HEK293T (cell line): ENCODE measurements around the gene ARR3.
"Not testable (repeated sequence)": the region's sequence is repeated elsewhere in the genome, so short reads cannot be mapped to it uniquely, and the experiment has no call there.

Experiments
- CTCF ChIA-PET: fragments of 350-600 bp; formaldehyde crosslinking; extraction: SDS; loops from one replicate; lab custom pipeline; 2021; ENCODE audit warnings: antibody characterized with exemption, inconsistent platforms; lab: Yijun Ruan, JAX
- POLR2A ChIA-PET: fragments of 350-600 bp; formaldehyde crosslinking; extraction: SDS; loops from one replicate; lab custom pipeline; 2020; ENCODE audit warnings: antibody characterized with exemption, inconsistent platforms; lab: Yijun Ruan, JAX
- DNase-seq: peaks from one replicate; pipeline ENCODE4 v3.0.0; 2012; ENCODE audit warnings: mixed read lengths; ENCODE audit errors: extremely low spot score
- ARNT ChIP-seq: fragments of 450-650 bp; IDR thresholded peaks from 2 replicates; pipeline ENCODE4 v1.6.1; 2017; ENCODE audit warnings: mild to moderate bottlenecking
- BHLHE40 ChIP-seq: fragments of 450-650 bp; IDR thresholded peaks from 2 replicates; pipeline ENCODE4 v1.6.1; 2016; ENCODE audit warnings: mild to moderate bottlenecking, moderate library complexity, borderline replicate concordance
- CTBP1 ChIP-seq: fragments of 450-650 bp; IDR thresholded peaks from 2 replicates; pipeline ENCODE4 v1.6.1; 2016; ENCODE audit warnings: borderline replicate concordance
- ELF4 ChIP-seq: fragments of 450-650 bp; IDR thresholded peaks from 2 replicates; pipeline ENCODE4 v1.6.1; 2017; ENCODE audit warnings: antibody characterized with exemption
- FOXA1 ChIP-seq: fragments of 450-650 bp; IDR thresholded peaks from 2 replicates; pipeline ENCODE4 v1.6.1; 2016; ENCODE audit warnings: mild to moderate bottlenecking
- FOXK2 ChIP-seq: fragments of 450-650 bp; IDR thresholded peaks from 2 replicates; pipeline ENCODE4 v1.6.1; 2016; ENCODE audit warnings: mild to moderate bottlenecking
- FOXM1 ChIP-seq: fragments of 450-650 bp; IDR thresholded peaks from 2 replicates; pipeline ENCODE4 v1.6.1; 2017; ENCODE audit warnings: mild to moderate bottlenecking, borderline replicate concordance
- HDGF ChIP-seq: fragments of 450-650 bp; IDR thresholded peaks from 2 replicates; pipeline ENCODE4 v1.6.1; 2017; ENCODE audit warnings: antibody characterized with exemption, borderline replicate concordance
- L3MBTL2 ChIP-seq: fragments of 450-650 bp; conservative IDR thresholded peaks from 2 replicates; pipeline ENCODE4 v1.6.1; 2016; ENCODE audit warnings: mild to moderate bottlenecking
- LEF1 ChIP-seq: fragments of 450-650 bp; IDR thresholded peaks from 2 replicates; pipeline ENCODE4 v1.6.1; 2017; ENCODE audit warnings: mild to moderate bottlenecking, borderline replicate concordance
- NFRKB ChIP-seq: fragments of 450-650 bp; IDR thresholded peaks from 2 replicates; pipeline ENCODE4 v1.6.1; 2016; ENCODE audit warnings: mild to moderate bottlenecking, moderate library complexity
- PKNOX1 ChIP-seq: fragments of 450-650 bp; IDR thresholded peaks from 2 replicates; pipeline ENCODE4 v1.6.1; 2016
- SP1 ChIP-seq: fragments of 450-650 bp; IDR thresholded peaks from 2 replicates; pipeline ENCODE4 v1.6.1; 2017
- SUZ12 ChIP-seq: fragments of 450-650 bp; IDR thresholded peaks from 2 replicates; pipeline ENCODE4 v1.6.1; 2016; ENCODE audit warnings: mild to moderate bottlenecking
- TARDBP ChIP-seq: fragments of 450-650 bp; IDR thresholded peaks from 2 replicates; pipeline ENCODE4 v1.6.1; 2016
- ZNF384 ChIP-seq: fragments of 450-650 bp; IDR thresholded peaks from 2 replicates; pipeline ENCODE4 v1.6.1; 2016

Gene ARR3

GRCh38 chrX:70313503-70313902, 45.4 kb downstream of the ARR3 start:
- POLR2A ChIA-PET, result no interaction called here
- DNase-seq, result no peak

GRCh38 chrX:70322784-70323183, 54.6 kb downstream of the ARR3 start:
- POLR2A ChIA-PET, result interaction anchor here (0.7 kb wide), 1 partner anchor 813 kb away, joined by 3 read pairs; no protein-coding TSS in a partner anchor
- CTCF ChIA-PET, result no interaction called here
- DNase-seq, result no peak
- TF ChIP-seq ZNF384, result no peak
- TF ChIP-seq ARNT, result no peak
- TF ChIP-seq LEF1, result no peak
- no peak for TF ChIP-seq PKNOX1
- TF ChIP-seq HDGF, result no peak
- no peak for TF ChIP-seq ELF4
- no peak for TF ChIP-seq FOXA1

More at GRCh38 chrX:70313503-70313902, 45.4 kb downstream of the ARR3 start:
- TF ChIP-seq BHLHE40, result no peak
- TF ChIP-seq CTBP1, result no peak
- no peak for TF ChIP-seq SUZ12
- TF ChIP-seq FOXK2, result no peak
- no peak for TF ChIP-seq HDGF
- no peak for TF ChIP-seq ZNF384
- no peak for TF ChIP-seq L3MBTL2
- TF ChIP-seq FOXM1, result no peak
- no peak for TF ChIP-seq SP1
- TF ChIP-seq ELF4, result no peak
- no peak for TF ChIP-seq ARNT
- no peak for TF ChIP-seq TARDBP
- no peak for TF ChIP-seq PKNOX1
- no peak for TF ChIP-seq FOXA1
- CTCF ChIA-PET, result no interaction called here

GRCh38 chrX:70323628-70324027, 55.5 kb downstream of the ARR3 start:
- DNase-seq, CTCF ChIA-PET, POLR2A ChIA-PET: not testable (repeated sequence)

GRCh38 chrX:70324326-70324725, 56.2 kb downstream of the ARR3 start:
- TF ChIP-seq LEF1 (no peak), FOXM1 (no peak), SUZ12 (no peak), ZNF384 (no peak), BHLHE40 (no peak), TARDBP (no peak), L3MBTL2 (no peak), NFRKB (no peak), SP1 (no peak)
- DNase-seq, result no peak
- ChIA-PET CTCF (no interaction called here), POLR2A (no interaction called here)

- ChIA-PET POLR2A (no interaction called here), CTCF (no interaction called here)
- no peak for DNase-seq
- TF ChIP-seq TARDBP (no peak), HDGF (no peak), SUZ12 (no peak), ZNF384 (no peak), ELF4 (no peak), FOXK2 (no peak), PKNOX1 (no peak)
Measured at GRCh38 chrX:70331161-70331560, 63.0 kb downstream of the ARR3 start.
